GM18870 (cell line): ENCODE data around the gene DOP1A.

Experiments
- ATAC-seq: cut with Tn5 transposase; IDR thresholded peaks from one replicate; pipeline ENCODE4 v1.9.1; 2021; ENCODE audit warnings: moderate library complexity; ENCODE audit not compliant: unreplicated experiment

DOP1A gene, protein sequence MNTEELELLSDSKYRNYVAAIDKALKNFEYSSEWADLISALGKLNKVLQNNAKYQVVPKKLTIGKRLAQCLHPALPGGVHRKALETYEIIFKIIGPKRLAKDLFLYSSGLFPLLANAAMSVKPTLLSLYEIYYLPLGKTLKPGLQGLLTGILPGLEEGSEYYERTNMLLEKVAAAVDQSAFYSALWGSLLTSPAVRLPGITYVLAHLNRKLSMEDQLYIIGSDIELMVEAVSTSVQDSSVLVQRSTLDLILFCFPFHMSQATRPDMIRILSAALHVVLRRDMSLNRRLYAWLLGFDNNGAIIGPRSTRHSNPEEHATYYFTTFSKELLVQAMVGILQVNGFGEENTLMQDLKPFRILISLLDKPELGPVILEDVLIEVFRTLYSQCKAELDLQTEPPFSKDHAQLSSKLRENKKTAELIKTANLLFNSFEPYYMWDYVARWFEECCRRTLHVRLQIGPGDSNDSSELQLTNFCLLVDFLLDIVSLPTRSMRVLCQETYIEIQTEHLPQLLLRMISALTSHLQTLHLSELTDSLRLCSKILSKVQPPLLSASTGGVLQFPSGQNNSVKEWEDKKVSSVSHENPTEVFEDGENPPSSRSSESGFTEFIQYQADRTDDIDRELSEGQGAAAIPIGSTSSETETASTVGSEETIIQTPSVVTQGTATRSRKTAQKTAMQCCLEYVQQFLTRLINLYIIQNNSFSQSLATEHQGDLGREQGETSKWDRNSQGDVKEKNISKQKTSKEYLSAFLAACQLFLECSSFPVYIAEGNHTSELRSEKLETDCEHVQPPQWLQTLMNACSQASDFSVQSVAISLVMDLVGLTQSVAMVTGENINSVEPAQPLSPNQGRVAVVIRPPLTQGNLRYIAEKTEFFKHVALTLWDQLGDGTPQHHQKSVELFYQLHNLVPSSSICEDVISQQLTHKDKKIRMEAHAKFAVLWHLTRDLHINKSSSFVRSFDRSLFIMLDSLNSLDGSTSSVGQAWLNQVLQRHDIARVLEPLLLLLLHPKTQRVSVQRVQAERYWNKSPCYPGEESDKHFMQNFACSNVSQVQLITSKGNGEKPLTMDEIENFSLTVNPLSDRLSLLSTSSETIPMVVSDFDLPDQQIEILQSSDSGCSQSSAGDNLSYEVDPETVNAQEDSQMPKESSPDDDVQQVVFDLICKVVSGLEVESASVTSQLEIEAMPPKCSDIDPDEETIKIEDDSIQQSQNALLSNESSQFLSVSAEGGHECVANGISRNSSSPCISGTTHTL (N-terminal part only)

DNA sequence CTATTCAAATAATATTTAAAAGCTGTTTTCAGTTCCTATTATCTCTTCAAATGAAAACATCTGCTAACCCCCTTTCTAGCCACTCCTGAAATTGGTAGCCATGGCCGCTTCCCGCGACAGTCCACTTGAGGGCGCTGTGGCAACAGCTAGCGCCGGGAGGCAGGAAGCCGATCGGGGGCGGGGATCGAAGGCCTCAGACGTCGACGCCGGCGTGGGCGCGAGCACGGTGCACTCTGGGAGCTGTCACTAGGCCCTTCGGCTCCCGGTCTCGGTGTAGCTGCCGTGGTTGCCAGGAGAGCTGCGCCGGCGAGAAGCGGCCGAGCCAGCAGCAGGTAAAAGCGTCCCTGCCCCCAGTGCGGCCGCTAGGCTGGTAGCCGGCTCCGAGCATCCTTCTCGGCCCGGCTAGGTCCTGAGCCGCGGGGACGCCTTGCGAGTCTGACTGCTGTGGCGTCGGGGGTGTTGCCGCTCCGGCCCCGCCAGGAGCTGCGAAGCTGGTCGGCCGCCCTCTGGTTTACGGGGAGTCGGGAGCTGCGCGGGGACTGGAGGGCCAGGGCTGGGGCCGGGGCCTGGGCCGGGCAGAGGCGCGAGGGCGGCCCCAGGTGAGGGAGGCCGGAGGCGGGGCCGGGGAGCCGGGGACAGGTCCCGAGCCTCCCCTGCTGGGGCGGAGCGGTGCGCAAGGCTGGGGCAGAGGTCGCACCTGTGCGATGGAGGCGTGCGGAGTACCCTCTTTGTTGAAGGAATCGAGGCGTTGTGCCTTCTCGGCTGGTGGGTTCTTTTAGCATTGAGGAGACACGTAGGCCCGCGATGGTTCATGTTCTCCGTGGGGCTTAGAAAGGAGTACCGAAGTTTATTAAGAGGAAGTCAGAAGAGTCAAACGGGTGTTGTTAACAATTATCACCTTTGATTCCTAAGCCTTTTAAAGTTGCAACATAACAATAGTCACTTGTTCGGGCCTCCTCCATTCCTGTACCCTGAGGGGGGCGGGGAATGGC is at the start of gene DOP1A:
DOP1A (plus strand) TSS at position 224 of the 992 bp plus-strand sequence. CDS start 29,307 bp downstream, outside the sequence.
- ATAC-seq = peak; percentile 76

DNA sequence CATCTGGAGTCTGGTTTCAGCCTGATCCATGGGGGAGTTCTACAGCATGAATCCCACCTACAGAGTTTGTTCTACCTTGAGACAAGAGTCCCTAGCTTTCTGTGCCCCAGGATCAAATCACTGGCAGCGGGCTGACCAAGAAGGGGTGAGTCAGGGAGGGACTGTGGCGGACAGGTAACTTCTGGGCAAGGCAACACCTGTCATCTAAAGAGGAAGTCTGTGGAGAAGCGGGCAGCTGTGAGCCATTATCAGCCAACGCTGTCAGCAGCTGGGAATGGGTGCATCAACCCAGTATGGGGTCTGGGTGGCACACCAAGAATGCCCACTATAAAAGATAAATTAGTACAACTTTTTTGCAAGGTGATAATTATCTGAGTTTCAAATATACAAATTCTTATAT is 47.7 kb upstream of the DOP1A start:
- ATAC-seq = no peak

DNA sequence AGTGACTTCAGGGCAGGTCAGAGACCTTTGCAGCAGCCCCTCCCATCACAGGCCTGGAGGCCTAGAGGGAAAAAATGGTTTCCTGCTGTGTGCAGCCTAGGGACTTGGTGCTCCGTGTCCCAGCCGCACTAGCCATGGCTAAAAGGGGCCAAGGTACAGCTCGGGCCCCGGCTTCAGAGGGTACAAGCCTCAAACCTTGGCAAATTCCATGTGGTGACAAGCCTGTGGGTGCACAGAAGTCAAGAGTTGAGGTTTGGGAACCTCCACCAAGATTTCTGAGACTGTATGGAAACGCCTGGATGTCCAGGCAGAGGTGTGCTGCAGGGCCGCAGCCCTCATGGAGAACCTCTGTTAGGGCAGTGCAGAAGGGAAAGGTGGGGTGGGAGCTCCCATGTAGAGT is 35.8 kb upstream of the DOP1A start:
- no peak for ATAC-seq

DNA sequence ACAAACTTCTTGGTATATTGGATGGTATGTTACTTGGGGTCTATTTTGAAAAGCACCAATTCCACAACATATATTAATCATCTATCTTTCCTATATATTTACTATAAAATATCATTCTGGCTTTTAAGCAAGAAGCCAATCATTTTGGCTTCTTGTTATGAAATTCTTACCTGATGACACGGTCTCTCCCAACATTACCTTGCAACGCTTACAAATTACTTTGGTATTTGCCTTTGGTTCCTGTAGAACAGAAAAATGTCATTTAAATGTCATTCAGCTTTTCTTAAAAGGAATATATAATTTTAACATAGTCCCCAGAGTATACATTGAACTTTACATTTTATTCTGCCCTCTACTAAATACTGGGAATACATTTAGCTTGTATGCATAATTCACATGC is 29.2 kb upstream of the DOP1A start:
- ATAC-seq = no peak

DNA sequence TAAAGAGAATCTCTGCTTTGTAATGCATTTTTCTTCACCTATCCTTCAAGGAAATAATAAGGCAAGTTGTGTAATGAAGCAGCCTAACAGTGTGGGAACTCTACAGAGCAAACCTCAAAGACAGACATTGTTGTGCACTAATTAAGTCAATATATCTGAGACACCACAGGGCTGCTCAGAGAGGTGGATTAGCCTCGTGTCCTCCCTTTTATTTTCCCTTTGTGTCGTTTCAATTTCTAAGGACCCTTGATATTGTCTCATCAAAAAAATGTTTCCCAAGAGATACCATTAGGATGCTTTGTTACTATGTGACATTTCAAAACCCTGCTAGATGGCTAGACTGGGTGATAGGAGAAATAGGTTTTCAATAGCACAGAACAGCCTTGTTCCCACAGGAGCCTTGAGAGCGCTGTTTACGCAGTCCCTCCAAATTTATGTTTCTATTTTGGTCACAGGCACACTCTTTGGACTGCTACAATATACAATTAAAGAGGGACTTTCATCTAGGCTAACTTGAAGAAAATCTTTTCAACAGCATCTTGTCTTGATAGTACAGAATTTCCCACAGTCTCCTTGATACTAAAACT is 24.9 kb upstream of the DOP1A start:
- no peak for ATAC-seq

DNA sequence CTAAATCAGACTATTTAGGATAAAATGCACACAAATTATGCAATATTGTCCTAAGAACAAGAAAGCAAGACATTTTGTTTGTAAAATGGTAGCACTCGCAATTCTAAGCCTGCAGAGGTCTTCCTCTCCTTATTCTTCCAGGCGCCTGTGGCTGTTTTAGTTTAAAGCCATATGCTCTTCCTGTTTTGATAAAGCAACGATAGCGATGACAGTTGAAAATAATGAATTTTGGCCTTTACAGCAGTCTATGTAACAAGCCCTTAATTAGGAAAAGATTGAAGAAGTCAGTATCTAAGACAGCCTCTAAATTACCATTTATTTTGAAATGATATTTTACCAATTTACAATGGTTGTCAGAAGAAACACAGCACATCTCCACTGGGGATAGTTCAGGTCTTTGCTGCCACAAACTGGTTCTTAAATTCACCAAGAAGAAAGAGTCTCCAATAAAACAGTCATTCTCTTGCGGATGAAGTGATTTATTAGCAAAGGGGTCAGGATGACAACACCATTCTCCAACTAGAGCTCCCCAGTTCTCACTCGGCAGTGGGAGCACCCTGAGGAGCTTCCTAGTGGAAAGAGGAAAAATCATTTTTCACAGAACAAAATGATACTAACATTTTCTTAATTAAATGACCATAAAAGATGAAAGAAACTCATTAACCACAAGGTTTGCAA is 23.2 kb upstream of the DOP1A start:
- no peak for ATAC-seq

DNA sequence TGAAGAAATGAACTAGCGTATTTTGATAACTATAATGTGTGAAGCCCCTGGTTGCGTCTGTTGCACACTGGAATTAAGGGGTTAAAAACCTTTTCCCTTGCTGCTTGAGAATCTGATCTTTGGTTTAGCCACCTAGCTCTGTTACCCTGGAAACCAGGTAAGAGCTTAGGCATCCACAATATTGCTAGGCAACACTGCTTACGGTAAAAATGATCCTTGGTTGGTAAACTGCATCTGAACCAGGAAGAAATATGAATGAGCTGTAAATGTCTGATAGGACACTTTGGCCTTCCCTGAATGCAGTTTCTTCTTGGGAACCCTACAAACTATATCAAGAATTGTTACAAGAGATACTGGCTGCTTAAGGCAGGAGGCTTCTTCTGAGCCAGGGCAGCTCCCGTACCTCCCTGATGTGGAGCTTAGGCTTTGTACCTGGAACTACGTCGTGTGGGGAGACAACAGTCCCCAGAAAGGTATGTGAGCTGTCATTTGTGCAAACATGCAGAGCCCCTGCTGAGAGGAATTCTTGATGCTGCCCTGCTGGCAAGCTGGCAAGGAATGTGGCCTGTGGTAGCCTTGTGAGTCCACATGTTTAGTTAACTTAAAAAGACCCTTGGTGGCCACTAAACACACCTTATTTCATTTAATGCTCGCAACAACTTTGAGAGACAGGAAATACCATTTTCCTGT is 20.3 kb upstream of the DOP1A start:
- ATAC-seq = no peak

DNA sequence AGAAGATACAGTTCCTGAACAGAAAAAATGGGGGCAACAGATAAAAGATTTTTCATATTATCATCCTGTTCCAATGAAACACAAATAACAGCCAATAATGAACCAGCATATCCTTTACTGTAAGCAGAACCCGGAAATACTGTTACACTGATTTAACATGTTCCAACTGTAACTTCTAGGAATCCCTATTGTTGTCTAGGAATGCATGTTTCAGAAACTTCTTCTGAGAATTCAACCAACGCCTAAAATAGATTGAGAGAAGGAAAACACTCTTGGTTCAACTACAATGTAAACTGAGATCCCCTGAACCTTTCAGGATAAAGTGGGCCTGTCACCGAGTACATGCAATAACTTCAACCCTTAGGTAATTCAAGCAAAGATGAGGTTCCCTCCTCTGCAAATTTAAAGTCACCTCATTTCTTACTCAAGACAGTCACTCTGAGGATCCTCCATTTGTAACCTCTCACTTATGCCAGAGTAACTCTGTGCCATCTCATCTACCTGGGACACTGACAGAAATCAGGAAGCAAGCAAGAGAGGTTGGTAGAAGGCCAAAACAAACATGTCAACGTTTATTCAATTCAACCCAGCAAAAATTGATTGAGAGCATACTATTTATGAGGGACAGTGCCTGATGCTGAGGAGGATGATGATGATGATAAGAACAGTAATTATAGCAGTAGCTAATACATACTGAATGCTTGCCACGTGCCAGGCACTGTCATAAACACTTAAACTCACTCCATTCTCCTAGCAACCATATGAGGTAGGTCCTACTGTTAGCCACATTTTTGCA is 15.9 kb upstream of the DOP1A start:
- no peak for ATAC-seq

DNA sequence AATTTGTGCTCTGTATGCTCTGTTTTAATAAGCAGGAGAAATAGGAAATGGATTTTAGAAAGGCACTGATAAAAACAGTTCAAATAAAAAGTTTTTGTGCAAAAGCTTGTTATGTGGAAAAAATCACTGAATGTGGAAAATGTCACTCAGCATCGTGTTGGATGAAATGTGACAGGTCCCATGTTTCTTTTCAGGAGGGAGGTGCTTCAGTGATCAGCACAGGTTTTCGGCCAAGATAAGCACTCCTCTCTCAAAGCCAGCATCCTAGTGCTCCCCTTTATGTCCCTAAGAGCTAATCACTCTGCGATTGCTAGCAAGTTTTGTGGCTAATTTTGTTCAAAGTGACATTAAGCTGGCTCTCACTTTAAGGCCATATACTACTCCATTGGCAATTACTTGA is 13.8 kb upstream of the DOP1A start:
- ATAC-seq = no peak

DNA sequence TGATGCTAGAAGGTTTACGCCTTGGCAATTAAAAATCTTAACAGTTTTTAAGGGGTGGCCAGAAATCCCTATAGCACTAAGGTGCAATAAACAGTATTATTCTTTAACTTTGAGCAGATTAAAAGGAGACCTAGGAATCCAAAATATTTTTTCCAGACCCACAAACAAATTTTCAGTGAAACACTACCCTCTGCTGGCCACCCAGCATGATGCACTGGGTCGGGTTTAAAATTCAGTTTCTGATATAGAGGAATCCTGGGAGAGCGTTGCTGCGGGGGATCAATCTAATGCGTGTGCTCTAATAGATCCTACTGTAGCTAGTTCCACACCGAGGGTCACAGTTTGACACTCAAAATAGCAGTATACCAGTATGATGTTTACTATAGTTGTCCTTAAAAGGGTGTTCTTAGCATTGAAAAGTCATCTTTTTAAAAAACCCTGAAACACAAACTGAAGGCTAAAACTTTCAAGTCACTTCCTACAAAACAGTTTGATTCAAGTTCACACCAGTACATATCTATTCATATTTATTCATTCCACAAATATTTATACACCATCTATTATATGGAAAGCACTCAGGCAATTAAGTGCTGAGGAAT is 12.0 kb upstream of the DOP1A start:
- peak; percentile 40 for ATAC-seq

DNA sequence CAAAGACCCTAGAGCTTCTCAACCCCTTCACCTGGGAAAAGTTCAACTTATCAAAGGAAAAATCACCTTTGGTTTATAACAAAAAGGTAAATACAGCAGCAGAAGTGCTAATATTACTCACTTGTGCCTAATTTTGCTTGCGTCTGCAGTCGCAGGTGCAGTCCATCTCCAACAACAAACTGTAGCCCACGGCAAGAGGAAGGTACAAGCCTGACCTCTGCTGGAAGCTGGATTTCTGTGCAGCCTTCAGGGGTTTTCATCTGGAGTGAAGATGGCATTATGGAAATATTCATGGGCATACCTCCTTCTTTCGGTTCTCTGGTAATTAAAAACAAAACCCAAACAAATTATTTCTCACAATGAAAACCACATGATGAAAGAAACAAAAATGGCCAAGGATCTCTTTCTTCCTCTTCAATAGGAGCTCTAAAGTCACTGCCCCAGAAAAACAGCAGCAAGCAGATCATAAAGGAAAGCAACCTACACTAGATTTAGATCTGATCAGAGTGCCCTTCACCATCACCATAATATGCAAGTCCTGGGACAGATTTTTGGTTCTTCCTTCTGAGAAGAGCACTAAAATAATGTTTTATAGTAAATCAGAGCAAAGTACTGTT is 9.7 kb upstream of the DOP1A start:
- peak; percentile 84 for ATAC-seq

DNA sequence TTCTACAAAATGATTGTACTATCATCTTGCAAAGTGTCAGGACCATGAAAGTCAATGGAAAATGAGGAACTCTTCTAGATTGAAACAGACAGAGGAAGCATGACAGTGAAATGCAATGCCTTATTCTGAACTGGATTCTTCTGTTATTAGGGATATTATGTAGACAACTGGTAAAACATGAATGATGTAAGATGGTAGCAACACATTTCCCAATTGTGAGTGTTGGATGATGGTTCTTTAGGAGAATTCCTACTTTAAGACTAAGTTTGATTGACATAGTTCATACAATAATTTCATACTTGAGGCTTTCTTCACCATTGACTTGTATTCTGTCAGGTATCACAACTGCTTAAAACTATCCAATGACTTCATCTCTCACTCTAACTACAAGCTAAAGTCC is 6.3 kb upstream of the DOP1A start:
- no peak for ATAC-seq

DNA sequence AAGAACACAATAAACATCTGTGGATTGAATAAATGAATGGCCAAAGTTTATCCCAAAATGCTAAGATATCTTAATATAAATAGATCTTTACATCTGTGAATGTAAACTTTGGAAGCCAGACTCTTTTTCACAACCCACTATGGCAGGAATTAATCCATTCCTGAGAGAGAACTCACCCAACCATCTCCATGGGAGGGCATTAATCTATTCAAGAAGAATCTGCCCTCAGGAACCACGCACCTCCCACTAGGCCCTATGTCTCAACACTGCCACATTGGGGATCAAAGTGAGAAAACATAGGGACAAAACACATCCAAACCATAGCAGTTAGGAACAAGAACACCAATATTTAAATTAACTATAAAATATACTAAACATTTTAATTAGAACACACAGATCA is 5.2 kb upstream of the DOP1A start:
- no peak for ATAC-seq

DNA sequence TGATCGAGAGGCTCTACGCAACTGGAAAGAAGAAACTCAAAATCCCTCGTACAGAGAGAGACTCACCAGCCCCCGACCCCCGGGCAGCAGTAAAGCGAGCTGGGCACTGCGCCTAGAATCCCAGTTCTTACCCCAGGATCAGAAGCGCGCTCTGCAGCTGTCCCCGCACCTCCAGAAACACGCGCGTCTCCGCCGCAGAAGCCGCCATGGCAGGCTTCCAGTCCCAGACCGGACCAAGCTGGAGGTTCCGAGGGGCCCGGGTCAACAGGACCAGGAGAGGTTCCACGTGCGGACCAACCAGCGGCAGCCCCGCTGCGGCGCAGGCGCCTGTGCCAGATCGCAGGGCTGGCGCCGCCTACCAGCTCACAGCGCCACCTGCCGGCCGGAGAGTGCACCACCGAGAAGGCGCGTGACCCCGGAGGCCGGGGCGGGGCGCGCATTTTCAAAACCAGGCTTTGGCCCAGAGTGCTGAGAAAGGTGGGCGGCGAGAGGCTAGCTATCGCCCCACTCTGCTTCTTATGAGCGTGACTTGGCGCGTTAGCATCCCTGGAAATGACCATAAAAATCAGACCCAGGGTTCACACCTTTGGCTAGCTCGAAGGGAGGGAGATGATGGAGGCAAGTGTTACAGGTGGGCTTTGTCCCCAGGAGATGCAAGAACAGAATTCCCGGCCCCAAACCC is 1.8 kb upstream of the DOP1A start, which contains the start of gene UBE3D:
UBE3D (minus strand) TSS at position 331 of the 682 bp plus-strand sequence; CDS start at position 208, 123 bp downstream.
- peak; percentile 54 for ATAC-seq

DNA sequence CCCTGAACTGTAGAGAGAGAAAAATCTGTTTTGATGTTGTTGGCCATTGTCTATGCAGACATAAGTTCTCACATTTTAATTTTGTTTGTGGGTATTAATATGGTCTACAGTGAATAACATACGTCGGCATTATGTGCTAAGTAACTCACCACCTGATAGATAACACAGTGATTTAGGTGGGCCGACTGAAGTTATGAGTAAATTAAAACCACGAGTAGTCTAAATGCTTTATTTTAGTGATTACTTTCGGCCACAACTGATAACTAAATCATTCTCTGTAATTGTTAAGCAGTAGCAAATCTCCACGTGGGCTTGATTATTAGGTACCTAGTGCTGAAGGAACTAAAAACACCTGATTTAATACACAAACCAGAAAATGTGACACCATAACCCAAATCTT is 1.1 kb downstream of the DOP1A start:
- no peak for ATAC-seq

DNA sequence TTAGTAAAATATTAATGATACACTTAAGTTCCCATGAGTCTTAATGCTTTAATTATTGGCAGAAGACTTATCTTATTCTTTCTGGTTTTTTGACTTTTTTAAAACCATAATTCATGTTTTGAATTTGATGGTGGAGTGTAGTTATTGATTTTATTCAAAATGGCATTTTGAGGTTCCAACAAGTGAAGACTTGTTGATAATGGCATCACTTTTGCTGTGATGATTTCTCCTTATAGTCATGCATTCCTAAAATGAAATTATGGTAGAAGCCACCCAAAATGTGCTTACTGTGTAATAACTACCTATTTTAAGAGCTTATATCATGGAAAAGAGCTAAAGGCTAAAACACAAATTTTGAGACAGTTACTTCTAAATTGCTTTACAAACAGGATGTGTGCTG is 2.2 kb downstream of the DOP1A start:
- ATAC-seq = no peak
